ENCODE data around the gene PSMC3. TPM values are rescaled to one million over a fixed set of nuclear protein-coding genes. Genes with fewer than 3 reads are reported as not detected.

The PSMC3 gene
- total and polyA plus RNA-seq, 9 of the 15 experiments (the other 6 are each of a cell fraction or from before 2014, with no cell fraction given) = 44.3 to 324 (median 240) TPM

DNA sequence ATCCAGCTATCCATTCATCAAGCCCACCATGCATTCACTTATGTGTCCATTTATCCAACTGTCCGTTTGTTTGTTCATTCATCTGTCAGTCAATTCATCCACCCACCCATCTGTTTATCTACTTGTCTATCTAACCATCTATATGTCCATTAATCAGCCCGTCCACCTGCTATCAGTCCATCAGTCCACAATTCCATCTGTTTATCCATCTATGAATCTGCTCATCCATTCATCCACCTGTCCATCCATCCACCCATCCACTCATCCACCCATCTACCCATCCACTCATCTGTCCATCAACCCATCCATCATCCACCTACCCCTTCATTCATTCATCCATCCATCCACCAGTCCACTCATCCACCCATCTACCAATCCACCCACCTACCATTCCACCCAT lies 46.9 kb downstream of the PSMC3 start (continued):
- TF ChIP-seq, protein P1, sequence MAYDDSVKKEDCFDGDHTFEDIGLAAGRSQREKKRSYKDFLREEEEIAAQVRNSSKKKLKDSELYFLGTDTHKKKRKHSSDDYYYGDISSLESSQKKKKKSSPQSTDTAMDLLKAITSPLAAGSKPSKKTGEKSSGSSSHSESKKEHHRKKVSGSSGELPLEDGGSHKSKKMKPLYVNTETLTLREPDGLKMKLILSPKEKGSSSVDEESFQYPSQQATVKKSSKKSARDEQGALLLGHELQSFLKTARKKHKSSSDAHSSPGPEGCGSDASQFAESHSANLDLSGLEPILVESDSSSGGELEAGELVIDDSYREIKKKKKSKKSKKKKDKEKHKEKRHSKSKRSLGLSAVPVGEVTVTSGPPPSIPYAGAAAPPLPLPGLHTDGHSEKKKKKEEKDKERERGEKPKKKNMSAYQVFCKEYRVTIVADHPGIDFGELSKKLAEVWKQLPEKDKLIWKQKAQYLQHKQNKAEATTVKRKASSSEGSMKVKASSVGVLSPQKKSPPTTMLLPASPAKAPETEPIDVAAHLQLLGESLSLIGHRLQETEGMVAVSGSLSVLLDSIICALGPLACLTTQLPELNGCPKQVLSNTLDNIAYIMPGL (CRISPR knock-in tag; IDR thresholded peaks at IDR 0.05) = no peak
- TF ChIP-seq EZH2 (IDR thresholded peaks at IDR 0.05; ENCODE audit: borderline replicate concordance, low read depth, low read length) (no peak), ZC3H8 (IDR thresholded peaks at IDR 0.05) (no peak), ILF3 (IDR thresholded peaks at IDR 0.05; ENCODE audit: borderline replicate concordance) (no peak), KLF13 (tag; IDR thresholded peaks at IDR 0.05; ENCODE audit: borderline replicate concordance, low read depth) (no peak), ZNF134 (CRISPR knock-in tag; conservative IDR thresholded peaks at IDR 0.05) (no peak), POLR2H (tag; IDR thresholded peaks at IDR 0.05; ENCODE audit: low read depth) (no peak), KDM1A (IDR thresholded peaks at IDR 0.05) (peak in 1 of 2 experiments; percentile 15; a peak in 1 of 4 replicates), CREB1 (IDR thresholded peaks at IDR 0.05) (no peak), CREB1 (CRISPR knock-in tag; IDR thresholded peaks at IDR 0.05) (no peak), ARID1B (IDR thresholded peaks at IDR 0.05) (peak; percentile 23; the same call in 1 of the 2 replicates), LARP7 (IDR thresholded peaks at IDR 0.05) (peak; percentile 60; the same call in 1 of the 2 replicates), BCOR (IDR thresholded peaks at IDR 0.05) (no peak), STAT5A (IDR thresholded peaks at IDR 0.05; ENCODE audit: borderline replicate concordance, low read length) (no peak), CBFA2T3 (IDR thresholded peaks at IDR 0.05) (0 out of 2 replicates have a peak, but pooled peaks have one; percentile 34), RBFOX2 (IDR thresholded peaks at IDR 0.05; ENCODE audit: low read depth, low read length) (no peak), FOXP1 (CRISPR knock-in tag; IDR thresholded peaks at IDR 0.05) (no peak), PRMT5 (CRISPR knock-in tag; IDR thresholded peaks at IDR 0.05) (no peak)
- TF ChIP-seq, protein P2, sequence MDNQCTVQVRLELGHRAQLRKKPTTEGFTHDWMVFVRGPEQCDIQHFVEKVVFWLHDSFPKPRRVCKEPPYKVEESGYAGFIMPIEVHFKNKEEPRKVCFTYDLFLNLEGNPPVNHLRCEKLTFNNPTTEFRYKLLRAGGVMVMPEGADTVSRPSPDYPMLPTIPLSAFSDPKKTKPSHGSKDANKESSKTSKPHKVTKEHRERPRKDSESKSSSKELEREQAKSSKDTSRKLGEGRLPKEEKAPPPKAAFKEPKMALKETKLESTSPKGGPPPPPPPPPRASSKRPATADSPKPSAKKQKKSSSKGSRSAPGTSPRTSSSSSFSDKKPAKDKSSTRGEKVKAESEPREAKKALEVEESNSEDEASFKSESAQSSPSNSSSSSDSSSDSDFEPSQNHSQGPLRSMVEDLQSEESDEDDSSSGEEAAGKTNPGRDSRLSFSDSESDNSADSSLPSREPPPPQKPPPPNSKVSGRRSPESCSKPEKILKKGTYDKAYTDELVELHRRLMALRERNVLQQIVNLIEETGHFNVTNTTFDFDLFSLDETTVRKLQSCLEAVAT (IDR thresholded peaks at IDR 0.05) = peak; percentile 17 to 89; a peak in 3 of 4 replicates
- TF ChIP-seq, protein P3, sequence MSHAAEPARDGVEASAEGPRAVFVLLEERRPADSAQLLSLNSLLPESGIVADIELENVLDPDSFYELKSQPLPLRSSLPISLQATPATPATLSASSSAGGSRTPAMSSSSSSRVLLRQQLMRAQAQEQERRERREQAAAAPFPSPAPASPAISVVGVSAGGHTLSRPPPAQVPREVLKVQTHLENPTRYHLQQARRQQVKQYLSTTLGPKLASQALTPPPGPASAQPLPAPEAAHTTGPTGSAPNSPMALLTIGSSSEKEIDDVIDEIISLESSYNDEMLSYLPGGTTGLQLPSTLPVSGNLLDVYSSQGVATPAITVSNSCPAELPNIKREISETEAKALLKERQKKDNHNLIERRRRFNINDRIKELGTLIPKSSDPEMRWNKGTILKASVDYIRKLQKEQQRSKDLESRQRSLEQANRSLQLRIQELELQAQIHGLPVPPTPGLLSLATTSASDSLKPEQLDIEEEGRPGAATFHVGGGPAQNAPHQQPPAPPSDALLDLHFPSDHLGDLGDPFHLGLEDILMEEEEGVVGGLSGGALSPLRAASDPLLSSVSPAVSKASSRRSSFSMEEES (CRISPR knock-in tag; IDR thresholded peaks at IDR 0.05) = no peak
- TF ChIP-seq, protein P4, sequence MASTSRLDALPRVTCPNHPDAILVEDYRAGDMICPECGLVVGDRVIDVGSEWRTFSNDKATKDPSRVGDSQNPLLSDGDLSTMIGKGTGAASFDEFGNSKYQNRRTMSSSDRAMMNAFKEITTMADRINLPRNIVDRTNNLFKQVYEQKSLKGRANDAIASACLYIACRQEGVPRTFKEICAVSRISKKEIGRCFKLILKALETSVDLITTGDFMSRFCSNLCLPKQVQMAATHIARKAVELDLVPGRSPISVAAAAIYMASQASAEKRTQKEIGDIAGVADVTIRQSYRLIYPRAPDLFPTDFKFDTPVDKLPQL (IDR thresholded peaks at IDR 0.05; ENCODE audit: extremely low read depth, insufficient read length) = no peak
- TF ChIP-seq, protein P5, sequence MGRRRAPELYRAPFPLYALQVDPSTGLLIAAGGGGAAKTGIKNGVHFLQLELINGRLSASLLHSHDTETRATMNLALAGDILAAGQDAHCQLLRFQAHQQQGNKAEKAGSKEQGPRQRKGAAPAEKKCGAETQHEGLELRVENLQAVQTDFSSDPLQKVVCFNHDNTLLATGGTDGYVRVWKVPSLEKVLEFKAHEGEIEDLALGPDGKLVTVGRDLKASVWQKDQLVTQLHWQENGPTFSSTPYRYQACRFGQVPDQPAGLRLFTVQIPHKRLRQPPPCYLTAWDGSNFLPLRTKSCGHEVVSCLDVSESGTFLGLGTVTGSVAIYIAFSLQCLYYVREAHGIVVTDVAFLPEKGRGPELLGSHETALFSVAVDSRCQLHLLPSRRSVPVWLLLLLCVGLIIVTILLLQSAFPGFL (CRISPR knock-in tag; IDR thresholded peaks at IDR 0.05) = no peak
- TF ChIP-seq, protein P6, sequence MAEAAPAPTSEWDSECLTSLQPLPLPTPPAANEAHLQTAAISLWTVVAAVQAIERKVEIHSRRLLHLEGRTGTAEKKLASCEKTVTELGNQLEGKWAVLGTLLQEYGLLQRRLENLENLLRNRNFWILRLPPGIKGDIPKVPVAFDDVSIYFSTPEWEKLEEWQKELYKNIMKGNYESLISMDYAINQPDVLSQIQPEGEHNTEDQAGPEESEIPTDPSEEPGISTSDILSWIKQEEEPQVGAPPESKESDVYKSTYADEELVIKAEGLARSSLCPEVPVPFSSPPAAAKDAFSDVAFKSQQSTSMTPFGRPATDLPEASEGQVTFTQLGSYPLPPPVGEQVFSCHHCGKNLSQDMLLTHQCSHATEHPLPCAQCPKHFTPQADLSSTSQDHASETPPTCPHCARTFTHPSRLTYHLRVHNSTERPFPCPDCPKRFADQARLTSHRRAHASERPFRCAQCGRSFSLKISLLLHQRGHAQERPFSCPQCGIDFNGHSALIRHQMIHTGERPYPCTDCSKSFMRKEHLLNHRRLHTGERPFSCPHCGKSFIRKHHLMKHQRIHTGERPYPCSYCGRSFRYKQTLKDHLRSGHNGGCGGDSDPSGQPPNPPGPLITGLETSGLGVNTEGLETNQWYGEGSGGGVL (CRISPR knock-in tag; IDR thresholded peaks at IDR 0.05) = no peak
